ENCODE measurements around the gene GATD1.

DNA sequence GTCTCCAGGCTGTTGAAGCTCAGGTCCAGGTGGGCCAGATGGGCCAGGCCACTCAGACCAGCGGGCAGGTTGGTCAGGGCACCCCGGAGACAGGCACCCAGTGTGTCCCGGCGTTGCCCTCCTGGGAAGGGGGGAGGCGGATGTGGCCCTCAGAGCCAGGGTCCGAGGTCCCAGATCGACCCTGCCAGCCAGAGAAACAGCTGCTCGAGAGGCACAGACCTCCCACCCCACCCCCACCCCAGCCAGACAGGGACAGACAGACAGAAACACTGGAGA, 26.1 kb upstream of the GATD1 start:
- TF ChIP-seq, protein P1, sequence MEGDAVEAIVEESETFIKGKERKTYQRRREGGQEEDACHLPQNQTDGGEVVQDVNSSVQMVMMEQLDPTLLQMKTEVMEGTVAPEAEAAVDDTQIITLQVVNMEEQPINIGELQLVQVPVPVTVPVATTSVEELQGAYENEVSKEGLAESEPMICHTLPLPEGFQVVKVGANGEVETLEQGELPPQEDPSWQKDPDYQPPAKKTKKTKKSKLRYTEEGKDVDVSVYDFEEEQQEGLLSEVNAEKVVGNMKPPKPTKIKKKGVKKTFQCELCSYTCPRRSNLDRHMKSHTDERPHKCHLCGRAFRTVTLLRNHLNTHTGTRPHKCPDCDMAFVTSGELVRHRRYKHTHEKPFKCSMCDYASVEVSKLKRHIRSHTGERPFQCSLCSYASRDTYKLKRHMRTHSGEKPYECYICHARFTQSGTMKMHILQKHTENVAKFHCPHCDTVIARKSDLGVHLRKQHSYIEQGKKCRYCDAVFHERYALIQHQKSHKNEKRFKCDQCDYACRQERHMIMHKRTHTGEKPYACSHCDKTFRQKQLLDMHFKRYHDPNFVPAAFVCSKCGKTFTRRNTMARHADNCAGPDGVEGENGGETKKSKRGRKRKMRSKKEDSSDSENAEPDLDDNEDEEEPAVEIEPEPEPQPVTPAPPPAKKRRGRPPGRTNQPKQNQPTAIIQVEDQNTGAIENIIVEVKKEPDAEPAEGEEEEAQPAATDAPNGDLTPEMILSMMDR (IDR thresholded peaks at IDR 0.05) = no peak
- TF ChIP-seq CHD2 (IDR thresholded peaks at IDR 0.05; ENCODE audit: low read length, partially characterized antibody) (no peak), CHD4 (IDR thresholded peaks at IDR 0.05; ENCODE audit: borderline replicate concordance) (no peak), PHF8 (IDR thresholded peaks at IDR 0.05; ENCODE audit: borderline replicate concordance, low read depth) (no peak), JUNB (IDR thresholded peaks at IDR 0.05) (no peak), ELK1 (IDR thresholded peaks at IDR 0.05; ENCODE audit: low read depth, low read length) (no peak), NR3C1 (IDR thresholded peaks at IDR 0.05) (no peak)
- TF ChIP-seq, protein P2, sequence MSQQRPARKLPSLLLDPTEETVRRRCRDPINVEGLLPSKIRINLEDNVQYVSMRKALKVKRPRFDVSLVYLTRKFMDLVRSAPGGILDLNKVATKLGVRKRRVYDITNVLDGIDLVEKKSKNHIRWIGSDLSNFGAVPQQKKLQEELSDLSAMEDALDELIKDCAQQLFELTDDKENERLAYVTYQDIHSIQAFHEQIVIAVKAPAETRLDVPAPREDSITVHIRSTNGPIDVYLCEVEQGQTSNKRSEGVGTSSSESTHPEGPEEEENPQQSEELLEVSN (IDR thresholded peaks at IDR 0.05; ENCODE audit: borderline replicate concordance, low read depth) = no peak
- TF ChIP-seq, protein P3, sequence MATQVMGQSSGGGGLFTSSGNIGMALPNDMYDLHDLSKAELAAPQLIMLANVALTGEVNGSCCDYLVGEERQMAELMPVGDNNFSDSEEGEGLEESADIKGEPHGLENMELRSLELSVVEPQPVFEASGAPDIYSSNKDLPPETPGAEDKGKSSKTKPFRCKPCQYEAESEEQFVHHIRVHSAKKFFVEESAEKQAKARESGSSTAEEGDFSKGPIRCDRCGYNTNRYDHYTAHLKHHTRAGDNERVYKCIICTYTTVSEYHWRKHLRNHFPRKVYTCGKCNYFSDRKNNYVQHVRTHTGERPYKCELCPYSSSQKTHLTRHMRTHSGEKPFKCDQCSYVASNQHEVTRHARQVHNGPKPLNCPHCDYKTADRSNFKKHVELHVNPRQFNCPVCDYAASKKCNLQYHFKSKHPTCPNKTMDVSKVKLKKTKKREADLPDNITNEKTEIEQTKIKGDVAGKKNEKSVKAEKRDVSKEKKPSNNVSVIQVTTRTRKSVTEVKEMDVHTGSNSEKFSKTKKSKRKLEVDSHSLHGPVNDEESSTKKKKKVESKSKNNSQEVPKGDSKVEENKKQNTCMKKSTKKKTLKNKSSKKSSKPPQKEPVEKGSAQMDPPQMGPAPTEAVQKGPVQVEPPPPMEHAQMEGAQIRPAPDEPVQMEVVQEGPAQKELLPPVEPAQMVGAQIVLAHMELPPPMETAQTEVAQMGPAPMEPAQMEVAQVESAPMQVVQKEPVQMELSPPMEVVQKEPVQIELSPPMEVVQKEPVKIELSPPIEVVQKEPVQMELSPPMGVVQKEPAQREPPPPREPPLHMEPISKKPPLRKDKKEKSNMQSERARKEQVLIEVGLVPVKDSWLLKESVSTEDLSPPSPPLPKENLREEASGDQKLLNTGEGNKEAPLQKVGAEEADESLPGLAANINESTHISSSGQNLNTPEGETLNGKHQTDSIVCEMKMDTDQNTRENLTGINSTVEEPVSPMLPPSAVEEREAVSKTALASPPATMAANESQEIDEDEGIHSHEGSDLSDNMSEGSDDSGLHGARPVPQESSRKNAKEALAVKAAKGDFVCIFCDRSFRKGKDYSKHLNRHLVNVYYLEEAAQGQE (IDR thresholded peaks at IDR 0.05) = no peak
- TF ChIP-seq, protein P4, sequence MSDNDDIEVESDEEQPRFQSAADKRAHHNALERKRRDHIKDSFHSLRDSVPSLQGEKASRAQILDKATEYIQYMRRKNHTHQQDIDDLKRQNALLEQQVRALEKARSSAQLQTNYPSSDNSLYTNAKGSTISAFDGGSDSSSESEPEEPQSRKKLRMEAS (IDR thresholded peaks at IDR 0.05) = no peak

Data from A549 (cell line).